A673 (cell line): Measurements from ENCODE around the gene ZNF341.

ENCODE experiments used
- CTCF ChIP-seq: fragments of 300-800, 200-600 bp; sonication (generic); conservative IDR thresholded peaks from 2 replicates; pipeline ENCODE4 v1.5.1; 2017; ENCODE audit warnings: low read depth, mild to moderate bottlenecking, antibody characterized with exemption, low read length, moderate library complexity, mixed read lengths
- EZH2 ChIP-seq: fragments of 200-600 bp; sonication (generic); IDR thresholded peaks from 2 replicates; pipeline ENCODE4 v1.6.1; 2017; ENCODE audit warnings: borderline replicate concordance, low read depth, mild to moderate bottlenecking, mixed read lengths, antibody characterized with exemption, low read length; ENCODE audit not compliant: poor library complexity, severe bottlenecking

- TF ChIP-seq CTCF (no peak), EZH2 (no peak)
Measured at GRCh38 chr20:33791021-33791420, 59.2 kb downstream of the ZNF341 start.
